Fibroblast of gingiva (primary cell): ENCODE results near the gene DNASE2B.
"Not testable (repeated sequence)": the region's sequence is repeated elsewhere in the genome, so short reads cannot be mapped to it uniquely, and the experiment has no call there.

Source experiments
- DNase-seq: peaks from one replicate; pipeline ENCODE4 v3.0.0-alpha.2; 2011; ENCODE audit warnings: low read depth

DNASE2B gene

GRCh38 chr1:84412316-84412942, 14.1 kb downstream of the DNASE2B start:
- peak; percentile 46 for DNase-seq

- DNase-seq, result peak; percentile 16
Observed at GRCh38 chr1:84415396-84415795, 17.1 kb downstream of the DNASE2B start.

- no peak for DNase-seq
Observed at GRCh38 chr1:84422909-84423308, 24.6 kb downstream of the DNASE2B start.

GRCh38 chr1:84424513-84425149, 26.3 kb downstream of the DNASE2B start:
- DNase-seq, result no peak

- no peak for DNase-seq
Observed at GRCh38 chr1:84425150-84425896, 27.0 kb downstream of the DNASE2B start.

GRCh38 chr1:84426376-84426775, 28.1 kb downstream of the DNASE2B start:
- DNase-seq, result no peak

GRCh38 chr1:84427250-84428188, 29.2 kb downstream of the DNASE2B start:
- no peak for DNase-seq

- no peak for DNase-seq
Observed at GRCh38 chr1:84428235-84428634, 30.0 kb downstream of the DNASE2B start.

- DNase-seq, result no peak
Observed at GRCh38 chr1:84429231-84429630, 30.9 kb downstream of the DNASE2B start.

GRCh38 chr1:84430546-84430945, 32.3 kb downstream of the DNASE2B start:
- no peak for DNase-seq

GRCh38 chr1:84433258-84434080, 35.2 kb downstream of the DNASE2B start:
- DNase-seq, result peak; percentile 65

GRCh38 chr1:84434081-84434769, 35.9 kb downstream of the DNASE2B start:
- DNase-seq, result no peak

GRCh38 chr1:84434801-84435549, 36.7 kb downstream of the DNASE2B start:
- DNase-seq, result no peak

GRCh38 chr1:84436876-84437655, 38.8 kb downstream of the DNASE2B start:
- no peak for DNase-seq

GRCh38 chr1:84442256-84442655, 44.0 kb downstream of the DNASE2B start:
- DNase-seq, result peak; percentile 85

- not testable (repeated sequence) for DNase-seq
Observed at GRCh38 chr1:84442747-84443646, 44.7 kb downstream of the DNASE2B start.

- DNase-seq, result not testable (repeated sequence)
Observed at GRCh38 chr1:84448704-84449103, 50.4 kb downstream of the DNASE2B start.

GRCh38 chr1:84450910-84451309, 52.6 kb downstream of the DNASE2B start:
- no peak for DNase-seq
